ENCODE measurements around the gene SPATA31C1.

Gene SPATA31C1

DNA sequence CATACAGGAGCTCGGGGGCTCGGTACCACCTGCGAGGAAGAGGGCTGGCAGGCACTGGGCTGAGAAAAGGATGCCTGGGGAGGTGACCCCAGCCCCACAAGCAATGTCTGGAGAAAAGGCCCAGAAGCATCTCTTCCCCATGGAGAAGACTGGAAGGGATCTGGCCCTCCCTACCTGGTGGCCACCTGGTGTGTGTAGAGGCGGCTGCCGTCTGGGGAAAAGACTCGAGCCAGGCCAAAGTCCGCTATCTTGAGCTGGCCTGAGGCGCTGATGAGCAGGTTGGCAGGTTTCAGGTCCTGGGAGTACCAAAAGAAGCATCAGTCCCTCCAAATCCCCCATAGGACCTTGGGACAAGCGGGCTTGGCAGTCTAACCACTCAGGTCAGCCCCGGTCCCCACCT lies 52.8 kb downstream of the SPATA31C1 start:
- Histone ChIP-seq H3K9me3 (no peaks in the 10 kb centered on the region), H3K4me3 (no peak overlapping the region), H3K36me3 (peaks cover 8 to 55% (median 30%) of the 10 kb centered on the region in 3 donors), H3K4me1 (peaks cover 0 to 19% (median 12%) of the 10 kb centered on the region in 4 donors), H3K27me3 (no peaks in the 10 kb centered on the region), H3K27ac (no peak overlapping the region)
- DNase-seq: no peak
- no peak for TF ChIP-seq CTCF (IDR thresholded peaks at IDR 0.05)
- intact Hi-C loops (cut with DNase I; ENCODE audit: low total_unique reads): no loop called here

DNA sequence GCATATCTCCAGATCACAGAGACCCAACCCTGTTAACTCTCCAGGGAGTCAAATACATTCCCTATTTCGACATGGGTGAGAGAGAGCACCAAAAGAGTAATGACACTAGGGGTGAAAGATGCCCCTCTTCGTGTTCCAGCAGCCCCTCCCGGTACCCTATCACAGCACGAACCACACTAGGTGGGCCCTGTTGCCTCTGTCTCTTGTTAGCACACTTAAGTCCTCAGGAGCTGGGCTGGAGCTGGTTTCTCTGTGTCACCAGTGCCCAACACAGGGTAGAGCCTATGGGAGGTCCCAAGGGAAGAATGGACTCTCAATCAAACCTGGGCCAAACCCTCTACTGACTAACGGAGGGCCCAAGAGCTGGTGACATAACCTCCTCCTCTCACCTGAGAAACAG lies 55.4 kb downstream of the SPATA31C1 start:
- no peak for DNase-seq
- Histone ChIP-seq H3K9me3 (no peaks in the 10 kb centered on the region), H3K4me3 (no peak overlapping the region), H3K27ac (no peak overlapping the region), H3K4me1 (peaks cover 0 to 19% (median 12%) of the 10 kb centered on the region in 4 donors), H3K36me3 (peaks cover 4 to 33% (median 17%) of the 10 kb centered on the region in 3 donors), H3K27me3 (no peaks in the 10 kb centered on the region)
- intact Hi-C loops (cut with DNase I; ENCODE audit: low total_unique reads): no loop called here
- TF ChIP-seq CTCF (IDR thresholded peaks at IDR 0.05): no peak

Data from tibial artery (tissue), 4 donors.